ENCODE measurements around the gene UBXN10. TPM values are rescaled to one million over a fixed set of nuclear protein-coding genes. Genes with fewer than 3 reads are reported as not detected.

UBXN10 gene
- total and polyA plus RNA-seq, 2 of the 4 experiments (the other 2 are of a cell fraction), result not detected

DNA sequence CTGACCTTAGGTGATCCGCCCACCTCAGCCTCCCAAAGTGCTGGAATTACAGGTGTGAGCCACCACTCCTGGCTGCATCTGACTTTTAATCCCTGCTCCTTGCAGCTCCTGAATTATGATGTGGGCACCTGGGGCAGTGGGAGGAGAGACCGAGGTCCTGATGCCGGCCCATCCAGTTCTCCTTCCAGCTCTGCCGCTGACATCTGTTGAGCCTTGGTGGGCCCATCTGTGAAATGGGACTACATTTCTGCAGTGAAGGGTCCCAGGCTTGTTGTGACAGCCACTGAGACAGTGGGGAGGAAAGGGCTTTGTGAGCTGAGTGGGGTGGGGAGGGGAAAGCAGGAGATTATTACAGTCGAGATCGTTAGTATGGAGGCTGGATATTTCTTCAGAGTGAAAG is 34.9 kb upstream of the UBXN10 start:
- no peaks in the 10 kb centered on the region for H3K9me1 ChIP-seq (ENCODE audit: insufficient read depth, low read length)
- H3K4me1 ChIP-seq (ENCODE audit: control insufficient read depth, insufficient read depth, low read length), result peaks cover 3% of the 10 kb centered on the region; the same call in 1 of the 2 replicates
- CTCF ChIA-PET, result interaction anchor here (0.9 kb wide), 1 partner anchor 344 kb away, joined by 4 read pairs; no protein-coding TSS in a partner anchor
- ATAC-seq (ENCODE audit: low read depth) (no peak), DNase-seq (no peak)
- no peak overlapping the region for H3K23ac ChIP-seq (ENCODE audit: low read depth, low read length)
- no peak overlapping the region for H3K4me3 ChIP-seq (ENCODE audit: insufficient read depth, low read depth, low read length)
- H3K27ac ChIP-seq (ENCODE audit: insufficient read depth, low read length), result no peak overlapping the region
- no peaks in the 10 kb centered on the region for H3K36me3 ChIP-seq (ENCODE audit: control insufficient read depth, insufficient read depth, low read length)
- 95% methylated on average over 5 of the region's 6 CpGs; no CpG with 5 or more reads in 1 of the 2 experiments for WGBS, 2 experiments (ENCODE audit: extremely low coverage in 2 of 2, insufficient read length in 1 of 2)
- in situ Hi-C loops (cut with MboI; ENCODE audit: low sequenced_read_pairs), result loop anchor here (5.0 kb wide), 1 partner anchor 234 kb away; no protein-coding TSS in a partner anchor
- H3K9me3 ChIP-seq (ENCODE audit: control insufficient read depth, insufficient read depth, low read length), result no peaks in the 10 kb centered on the region
- TF ChIP-seq MAZ (IDR thresholded peaks at IDR 0.05; ENCODE audit: borderline replicate concordance, low read depth, low read length) (no peak), FOS (IDR thresholded peaks at IDR 0.05; ENCODE audit: low read depth, low read length) (no peak)
- H4K5ac ChIP-seq (ENCODE audit: low read depth, low read length), result no peak overlapping the region
- BruUV-seq (replicated peaks), result no TSS peak
- H2BK120ac ChIP-seq (ENCODE audit: low read depth, low read length), result no peak overlapping the region
- H3K79me1 ChIP-seq (ENCODE audit: low read depth in 1 of 2, low read length in 2 of 2), result no peaks in the 10 kb centered on the region
- H2AK9ac ChIP-seq (replicated peaks; ENCODE audit: low read depth, low read length, poor library complexity), result no peak overlapping the region
- no peak overlapping the region for H3K14ac ChIP-seq (replicated peaks; ENCODE audit: low read depth, low read length)
- H3K4me2 ChIP-seq (ENCODE audit: low read depth, low read length), result no peak overlapping the region
- H3K27me3 ChIP-seq (ENCODE audit: control insufficient read depth, insufficient read depth, low read length), result peaks cover 12% of the 10 kb centered on the region
- no peak overlapping the region for H2BK5ac ChIP-seq (ENCODE audit: low read depth, low read length, poor library complexity, severe bottlenecking)
- dilution Hi-C loops (cut with HindIII; ENCODE audit: low sequenced_read_pairs, unreplicated experiment), result no loop called here
- POLR2A ChIA-PET (ENCODE audit: unreplicated experiment), result no interaction called here
- H4K20me1 ChIP-seq (ENCODE audit: insufficient read depth, low read length), result no peaks in the 10 kb centered on the region; the same call in 1 of the 2 replicates
- no peak overlapping the region for H3K9ac ChIP-seq (ENCODE audit: low read depth, low read length)
- H2AFZ ChIP-seq (replicated peaks; ENCODE audit: low read length, poor library complexity), result no peak overlapping the region
- intact Hi-C loops (cut with micrococcal nuclease), result loop anchor here (5.0 kb wide), 2 partner anchors 434 to 489 kb away; partner anchors contain the start of gene HTR6
- H2AK5ac ChIP-seq (ENCODE audit: low read depth, low read length), result no peak overlapping the region
- H3K18ac ChIP-seq (ENCODE audit: low read depth, low read length), result no peak overlapping the region
- H2BK20ac ChIP-seq (ENCODE audit: low read depth, low read length), result no peak overlapping the region
- no peak overlapping the region for H3K56ac ChIP-seq (ENCODE audit: extremely low read depth, insufficient read depth, low read length)
- no peak overlapping the region for H3K4ac ChIP-seq (ENCODE audit: low read depth, low read length)
- H2BK15ac ChIP-seq (ENCODE audit: low read depth, low read length), result no peak overlapping the region
- H4K8ac ChIP-seq (ENCODE audit: low read depth in 2 of 2, low read length in 2 of 2), result no peak overlapping the region
- H4K91ac ChIP-seq (ENCODE audit: insufficient read depth, low read depth, low read length), result no peak overlapping the region

Measured in IMR-90 (cell line).